NCI-H2107 treated with DMSO at 0.1 percent for 48 hours (cell line): Measurements from ENCODE around the gene CDYL2.

Experiments
- DNase-seq: peaks from one replicate; lab custom pipeline; 2025; ENCODE audit not compliant: unreplicated experiment; lab: John Stamatoyannopoulos, UW

CDYL2 gene

DNA sequence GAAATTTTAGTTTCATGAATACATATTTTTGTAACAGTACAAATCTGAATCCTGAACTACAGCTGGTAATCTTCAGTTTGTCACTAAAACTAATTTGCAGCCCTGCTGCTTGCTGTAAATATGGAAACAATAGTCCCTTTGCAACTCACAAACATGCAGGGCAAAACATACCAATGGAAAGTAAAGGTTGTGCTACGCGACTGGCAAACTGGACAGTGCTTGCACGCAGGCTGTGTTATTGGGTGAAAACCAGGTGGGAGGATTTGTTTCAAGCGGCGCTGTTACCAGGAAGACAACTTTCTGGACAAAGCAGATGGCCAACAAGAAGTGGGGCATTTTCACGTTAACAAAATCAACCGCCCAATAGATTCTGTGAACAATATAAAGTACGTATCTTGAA, 93.5 kb downstream of the CDYL2 start:
- DNase-seq = no peak

DNA sequence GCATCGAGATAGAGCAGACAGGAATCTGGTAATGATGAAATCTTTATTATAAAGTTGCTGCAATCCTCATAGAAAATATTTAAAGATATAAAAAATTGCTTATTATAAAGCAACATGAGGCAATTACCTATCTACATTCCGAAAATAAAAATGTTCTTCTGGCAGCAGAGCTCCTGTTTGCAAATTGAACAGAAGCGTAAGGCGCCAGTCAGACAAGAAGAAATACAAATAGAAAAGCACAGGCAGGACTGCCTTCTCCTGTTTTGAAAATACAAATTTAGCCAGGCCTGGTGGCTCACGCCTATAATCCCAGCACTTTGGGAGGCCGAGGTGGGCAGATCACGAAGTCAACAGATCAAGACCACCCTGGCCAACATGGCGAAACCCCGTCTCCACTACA, 95.6 kb downstream of the CDYL2 start:
- DNase-seq = no peak

DNA sequence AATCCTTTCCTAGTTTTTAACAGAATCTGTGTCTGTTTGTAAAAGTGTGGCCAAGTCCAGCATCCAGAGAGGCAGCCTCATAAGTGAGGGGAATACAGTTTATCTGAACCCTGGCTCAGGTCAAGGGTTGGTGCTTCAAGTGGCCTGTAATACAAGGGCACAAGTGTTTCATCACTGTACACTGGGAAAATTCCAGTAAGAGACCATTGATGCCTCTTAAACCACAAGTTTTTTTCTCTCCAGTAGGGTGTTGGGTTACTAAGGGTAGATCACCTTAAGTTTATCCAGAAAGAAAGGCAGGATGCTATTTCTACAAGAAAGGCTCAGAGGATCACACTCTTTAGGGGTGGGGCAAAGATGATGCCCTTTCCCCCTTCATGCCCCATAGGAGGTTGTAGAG, 96.7 kb downstream of the CDYL2 start:
- DNase-seq = no peak

DNA sequence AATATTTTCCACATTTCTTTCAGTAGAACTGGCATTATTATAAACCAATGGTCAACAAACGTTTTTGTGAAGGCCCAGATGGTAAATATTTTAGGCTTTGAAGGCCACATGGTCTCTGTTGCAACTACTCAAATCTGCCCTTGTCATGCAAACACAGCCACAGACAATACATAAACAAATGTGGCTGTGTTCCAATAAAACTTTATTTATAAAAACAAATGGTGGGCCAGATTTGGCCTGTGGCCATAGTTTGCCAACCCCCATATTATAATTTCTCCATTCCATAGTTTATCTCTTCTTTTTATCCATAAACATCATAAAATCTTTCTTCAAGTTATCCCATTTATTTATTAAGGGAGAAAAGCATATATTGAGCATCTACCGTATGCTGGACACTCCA, 98.8 kb downstream of the CDYL2 start:
- DNase-seq = no peak

DNA sequence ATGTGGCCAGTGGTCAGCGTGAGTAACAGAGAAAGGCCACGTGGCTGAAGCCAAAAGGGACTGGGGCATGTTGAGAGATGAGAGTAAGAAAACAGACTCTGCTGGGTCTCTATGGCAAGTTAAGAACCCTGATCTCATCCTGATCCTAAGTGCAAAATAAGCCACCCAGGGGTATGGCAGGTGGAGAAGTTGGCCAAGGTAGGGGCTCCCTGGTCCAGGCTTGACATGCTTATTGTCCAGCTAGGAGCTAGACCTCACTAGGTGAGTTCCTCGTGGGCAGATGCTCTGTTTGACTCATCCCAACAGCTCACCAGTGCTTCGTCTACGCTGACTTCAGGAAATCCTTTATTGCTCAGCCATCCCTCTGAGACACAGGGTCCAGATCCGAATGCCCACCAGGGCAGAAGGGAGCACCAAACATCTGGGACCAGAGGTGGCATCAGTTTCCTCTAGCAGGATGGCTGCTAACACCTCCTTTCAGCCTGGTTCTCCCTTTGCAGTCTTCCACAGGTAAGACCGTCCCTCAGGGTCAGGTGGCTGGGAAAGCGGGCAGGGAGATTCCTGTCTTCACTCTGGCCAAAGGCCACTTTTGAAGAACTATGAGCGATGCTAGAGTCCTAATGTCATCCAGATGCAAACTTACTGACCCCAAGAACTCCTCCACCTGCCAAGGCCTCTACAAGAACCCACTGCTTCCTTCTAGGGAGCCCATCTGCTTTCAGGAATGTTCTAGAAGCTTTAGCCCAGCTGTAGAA, 99.5 kb downstream of the CDYL2 start:
- DNase-seq = no peak

DNA sequence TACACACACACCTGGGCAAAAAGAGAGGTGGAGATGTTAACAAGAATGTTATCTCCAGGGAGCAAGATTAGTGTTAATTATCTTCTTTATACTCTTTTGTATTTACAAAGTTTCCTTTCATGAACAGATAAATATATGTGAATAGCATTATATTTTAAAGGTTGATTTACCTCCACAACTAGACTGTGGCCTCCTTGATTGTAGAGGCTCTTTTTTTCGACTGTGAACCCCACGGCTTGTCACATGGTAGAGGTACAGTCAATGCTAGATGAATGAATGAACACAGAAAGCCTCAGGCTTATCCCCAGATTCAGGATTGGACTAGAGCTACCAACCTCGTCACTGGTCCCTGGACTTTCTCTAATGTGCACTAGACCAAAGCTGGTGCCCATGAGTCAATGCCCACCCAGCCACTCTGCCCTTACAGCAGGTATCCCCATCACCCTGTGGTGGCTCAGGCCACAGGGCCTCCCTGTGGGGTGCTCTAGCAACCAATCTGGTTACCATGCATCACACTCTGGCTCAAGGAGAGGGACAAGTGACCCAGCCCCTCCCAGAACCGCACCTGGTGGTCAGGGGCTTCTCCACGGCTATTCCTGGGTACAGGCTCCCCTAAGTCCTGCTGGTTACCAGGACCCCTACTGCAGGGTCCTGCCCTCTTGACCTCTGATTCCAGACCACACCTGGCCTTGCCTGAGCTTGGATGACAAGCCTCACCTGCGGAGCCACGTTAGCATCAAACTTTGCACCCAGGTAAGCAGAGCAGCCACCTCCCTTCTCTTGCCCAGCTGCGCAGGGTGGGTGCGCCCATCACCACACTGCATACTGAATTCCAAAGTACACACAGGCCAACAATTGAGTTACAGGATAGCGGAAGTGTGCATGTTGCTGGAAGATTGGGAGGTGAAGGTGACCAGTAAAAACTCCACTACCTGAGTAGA, 101.0 kb downstream of the CDYL2 start:
- no peak for DNase-seq

DNA sequence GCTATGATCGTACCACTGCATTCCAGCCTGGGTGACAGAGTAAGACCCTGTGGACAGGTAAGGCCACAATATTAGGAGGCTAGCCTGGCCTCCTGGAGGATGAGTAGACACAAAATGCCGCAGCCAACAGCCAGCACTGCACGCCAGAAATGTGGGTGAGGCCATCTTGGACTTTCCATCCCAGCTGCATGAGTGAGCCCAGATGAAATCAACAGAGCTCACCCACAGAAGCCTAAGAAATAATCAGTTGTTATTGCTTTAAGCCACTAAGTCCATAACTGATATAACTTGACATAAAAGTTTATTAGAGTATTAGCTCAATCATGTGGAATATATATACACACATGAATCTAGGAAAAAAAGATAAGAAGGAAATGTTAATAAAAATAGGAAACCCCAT, 101.7 kb downstream of the CDYL2 start:
- no peak for DNase-seq

DNA sequence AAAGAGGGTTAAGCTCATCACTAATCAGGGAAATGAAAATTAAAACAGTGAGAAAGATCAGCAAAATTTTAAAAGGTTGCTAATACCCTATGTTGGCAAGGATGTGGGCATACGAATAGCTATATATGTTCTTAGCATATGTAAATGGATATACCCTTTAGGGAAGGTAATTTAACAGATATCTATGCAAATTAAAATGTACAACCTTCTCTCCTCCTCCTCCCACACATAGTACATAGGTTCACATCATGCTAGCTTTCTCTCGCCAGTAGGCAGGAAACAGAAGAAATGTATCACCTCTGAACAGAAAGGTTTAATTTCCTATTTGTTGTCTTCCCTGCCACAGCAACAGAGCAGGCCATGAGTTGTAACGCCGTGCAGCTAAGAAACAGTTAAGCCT, 103.8 kb downstream of the CDYL2 start:
- no peak for DNase-seq

DNA sequence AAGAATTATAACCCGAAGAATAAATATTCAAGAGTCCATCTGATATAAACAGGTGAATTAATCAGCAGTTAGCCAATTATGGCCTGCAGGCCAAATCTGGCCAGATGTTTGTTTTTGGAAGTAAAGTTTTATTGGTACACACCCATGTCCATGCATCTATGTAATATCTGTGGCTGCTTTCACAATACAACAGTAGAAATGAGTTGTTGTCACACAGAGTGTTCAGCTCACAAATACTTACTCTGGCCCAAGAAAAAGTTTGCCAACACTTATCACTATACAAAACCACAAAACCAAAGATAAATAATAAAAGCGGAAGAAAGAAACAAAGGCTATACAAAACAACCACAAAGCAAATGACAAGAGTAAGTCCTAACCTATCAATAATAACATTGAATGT, 109.4 kb downstream of the CDYL2 start:
- no peak for DNase-seq

DNA sequence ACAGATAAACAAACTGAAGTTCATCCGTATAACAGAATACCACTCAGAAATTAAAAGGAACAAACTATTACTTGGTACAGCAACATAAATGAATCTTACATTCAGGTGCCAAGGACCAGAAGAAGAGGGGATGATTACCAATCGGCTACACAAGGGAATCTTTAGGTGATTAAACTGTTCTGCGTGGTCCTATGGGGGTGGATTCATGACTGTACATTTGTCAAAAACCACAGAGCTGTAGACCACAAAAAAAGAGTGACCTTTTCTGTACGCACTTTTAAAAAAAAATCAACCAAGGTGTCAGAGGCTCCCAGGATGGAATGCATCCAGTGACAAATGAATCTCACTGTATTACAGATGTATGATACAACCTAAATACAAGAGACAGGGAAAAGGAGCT, 110.8 kb downstream of the CDYL2 start:
- no peak for DNase-seq

DNA sequence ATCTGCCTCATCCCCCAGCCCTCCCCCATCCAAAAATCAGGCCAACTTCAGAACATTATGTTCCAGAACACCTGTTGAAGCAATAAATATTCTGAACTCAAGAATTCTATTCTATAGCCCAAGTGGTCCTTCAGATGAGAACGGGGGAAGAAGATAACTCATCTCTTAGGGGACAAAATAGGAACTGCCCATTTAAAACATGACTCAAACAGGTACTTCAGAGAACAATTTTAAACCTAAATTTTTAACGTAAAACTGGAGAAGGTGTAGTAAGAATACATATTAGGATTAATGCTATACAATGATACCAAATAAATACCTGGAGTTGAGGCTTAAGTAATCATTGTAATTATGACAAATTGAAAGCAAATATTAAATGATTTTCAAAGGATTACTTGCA, 112.1 kb downstream of the CDYL2 start:
- no peak for DNase-seq

DNA sequence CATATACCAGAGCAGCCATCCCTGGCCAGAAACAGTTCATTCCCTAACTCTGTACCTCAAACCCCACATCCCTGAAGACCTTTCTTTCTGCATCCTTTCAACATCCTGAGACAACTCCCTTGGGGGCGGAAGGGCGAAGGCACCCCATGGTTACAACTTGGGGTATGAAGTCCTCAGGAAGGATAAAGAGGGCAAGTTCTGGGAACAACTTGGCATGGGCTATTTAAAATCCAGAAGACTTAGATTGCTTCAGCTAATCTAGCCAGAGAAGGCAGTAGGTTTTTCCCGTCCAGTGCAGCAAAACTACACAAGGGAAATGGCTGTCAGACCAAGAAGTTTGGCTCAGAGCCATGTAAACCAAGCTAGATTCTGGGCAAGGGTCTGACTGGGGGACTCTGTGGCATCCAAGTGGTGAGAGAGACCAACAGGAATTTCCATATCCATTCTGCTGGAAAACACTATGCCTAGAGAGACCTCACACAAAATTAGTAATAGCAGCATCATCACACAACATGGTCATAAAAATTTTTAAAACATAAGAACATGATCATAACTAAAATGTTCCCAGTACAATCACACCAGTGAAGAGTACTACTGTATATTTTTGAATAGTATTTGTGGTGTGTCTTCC, 113.2 kb downstream of the CDYL2 start:
- no peak for DNase-seq

DNA sequence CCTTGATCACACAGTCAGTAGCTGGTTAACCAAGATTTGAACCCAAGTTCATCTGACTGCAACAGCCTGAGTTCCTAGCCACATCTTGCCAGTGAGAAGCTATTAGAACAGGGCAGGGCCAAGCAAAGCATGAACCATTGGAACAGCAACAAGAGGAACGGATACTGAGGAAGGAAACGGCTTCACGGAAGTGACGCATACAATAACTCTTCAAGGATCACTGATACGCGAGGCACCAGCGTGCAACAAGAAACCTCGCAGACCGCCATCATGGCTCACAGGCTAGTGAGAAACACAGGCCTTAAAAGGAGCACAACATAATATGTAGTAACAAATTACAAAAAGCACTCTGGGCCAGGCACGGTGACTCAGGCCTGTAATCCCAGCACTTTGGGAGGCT, 114.9 kb downstream of the CDYL2 start:
- DNase-seq = no peak

DNA sequence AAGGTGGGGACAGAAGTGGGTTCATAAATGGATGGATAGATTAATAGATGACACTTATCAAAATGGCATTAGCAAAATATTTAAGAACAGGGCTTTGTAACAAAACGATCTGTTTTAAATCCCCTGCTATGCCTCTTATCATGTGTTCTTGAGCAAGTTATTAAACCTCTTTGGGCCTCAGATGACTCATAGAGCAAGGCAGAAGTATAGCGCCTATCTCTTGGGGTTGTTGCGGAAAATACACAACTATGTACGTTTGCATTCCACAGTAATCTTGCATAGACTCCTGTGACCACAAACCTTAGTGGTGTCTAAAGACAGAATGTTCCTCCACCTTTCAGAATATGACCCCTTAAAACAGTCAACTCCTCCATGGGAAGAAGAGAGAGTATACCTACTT, 116.8 kb downstream of the CDYL2 start:
- DNase-seq = no peak

DNA sequence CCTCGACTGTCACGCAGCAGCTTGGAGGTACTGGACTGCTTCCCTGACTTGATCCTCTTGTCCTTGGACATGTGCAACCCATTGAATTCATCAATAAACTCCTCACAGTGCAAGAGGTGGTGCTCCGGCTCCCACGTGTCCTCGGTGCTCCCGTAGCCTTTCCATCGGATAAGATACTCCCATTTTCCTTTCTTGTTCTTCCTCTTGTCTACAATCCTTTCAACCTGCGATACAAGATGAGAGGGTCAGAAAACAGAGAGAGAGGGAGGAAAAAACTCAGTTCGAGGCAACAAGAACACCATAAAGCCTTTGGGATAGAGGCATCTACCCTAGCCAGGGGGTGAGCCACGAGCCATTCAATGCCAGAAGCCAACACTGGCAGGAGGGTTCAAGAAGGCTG, 119.5 kb downstream of the CDYL2 start:
- no peak for DNase-seq

DNA sequence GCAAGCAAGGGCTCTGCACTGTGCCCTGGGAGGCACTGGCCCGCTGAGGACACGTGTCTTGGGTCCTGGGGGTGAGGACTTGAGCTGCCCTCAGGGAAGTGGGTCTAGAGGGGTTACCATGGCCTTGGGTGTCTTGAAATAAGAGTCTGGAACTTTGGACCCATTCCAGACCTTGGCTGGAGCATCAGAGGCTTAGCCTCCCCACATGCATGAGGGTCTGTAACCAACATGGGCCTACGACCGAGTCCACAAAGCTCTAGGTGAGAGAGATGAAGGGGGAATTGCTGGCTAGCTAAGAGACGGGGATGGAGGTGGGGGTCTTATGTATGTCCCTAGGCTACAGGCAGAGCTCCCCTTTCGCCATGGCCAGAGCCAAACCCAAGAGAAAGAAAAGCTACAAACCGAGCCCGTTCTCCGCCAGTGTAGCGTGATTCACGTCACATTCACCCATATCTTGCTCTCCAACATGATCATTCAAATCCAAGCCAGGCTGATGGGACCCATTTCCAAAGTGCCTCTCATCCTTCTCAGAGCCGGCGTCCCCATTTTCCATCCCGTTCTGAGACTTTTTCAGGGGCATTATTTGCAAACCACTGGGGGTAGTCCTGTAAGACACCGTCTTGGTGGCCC, 120.1 kb downstream of the CDYL2 start:
- no peak for DNase-seq

DNA sequence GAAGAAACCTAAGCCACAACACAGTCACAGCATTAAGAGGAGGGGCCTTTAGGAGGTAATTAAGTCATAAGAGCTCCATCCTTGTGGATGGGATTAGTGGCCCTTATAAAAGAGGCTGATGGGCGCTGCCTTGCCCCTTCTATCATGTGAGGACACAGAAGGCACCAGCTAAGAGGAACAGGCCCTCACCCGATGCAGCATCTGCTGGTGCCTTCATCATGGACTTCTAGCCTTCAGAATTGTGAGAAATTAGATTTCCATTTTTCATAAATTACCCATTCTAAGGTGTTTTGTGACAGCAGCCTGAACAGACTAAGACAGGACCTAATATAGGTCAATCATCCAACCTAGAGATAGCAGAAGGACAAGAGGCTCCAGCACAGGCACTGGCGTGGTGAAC, 120.8 kb downstream of the CDYL2 start:
- no peak for DNase-seq

DNA sequence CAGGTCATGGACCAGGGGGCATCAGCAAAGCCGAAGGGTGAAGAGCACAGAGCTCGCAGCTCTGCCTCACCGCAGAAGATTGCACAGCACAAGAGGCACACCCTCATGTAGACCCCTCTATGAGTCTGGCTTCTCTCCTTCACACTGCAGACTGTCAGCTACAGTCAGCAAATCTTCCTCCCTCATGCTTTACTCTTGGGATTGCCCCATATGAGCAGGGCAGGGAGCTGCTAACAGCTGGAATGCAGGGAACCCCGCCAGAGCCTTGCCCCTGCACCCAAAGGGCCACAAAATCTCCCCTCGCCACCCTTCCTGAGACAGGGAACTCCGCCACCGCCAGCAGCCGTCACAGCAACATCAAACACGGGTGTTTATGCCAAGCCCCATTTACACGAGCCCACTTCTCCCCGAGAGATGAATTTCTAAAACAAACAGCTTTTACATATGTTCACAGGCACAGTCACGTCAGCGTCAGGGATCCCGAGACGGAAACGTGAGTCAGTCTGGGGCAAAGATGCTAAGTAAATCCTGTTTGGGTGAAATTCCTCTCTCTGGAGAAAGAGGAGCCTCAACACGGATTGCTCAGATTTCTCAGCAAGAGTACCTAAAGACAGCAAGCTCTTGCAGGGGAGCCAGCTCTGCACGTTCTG, 121.9 kb downstream of the CDYL2 start:
- DNase-seq = no peak

DNA sequence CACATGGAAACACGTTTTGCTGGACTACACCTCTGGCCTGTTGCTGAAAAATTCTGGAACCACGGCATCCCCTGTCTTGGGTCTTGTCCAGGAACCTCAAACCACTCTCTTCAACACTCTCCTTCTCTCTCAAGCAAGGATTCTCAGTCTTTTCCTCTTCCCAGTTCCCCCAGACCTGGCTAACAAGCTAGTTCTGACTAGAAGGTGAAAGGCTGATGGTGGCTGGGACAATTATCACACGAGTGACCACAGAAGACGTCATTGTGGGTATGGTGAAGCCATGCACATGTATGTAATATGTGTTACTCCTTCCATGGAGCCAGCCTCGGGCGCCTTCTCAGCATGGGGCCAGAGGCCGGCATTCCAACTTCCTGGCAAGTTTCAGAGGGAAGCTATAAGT, 123.0 kb downstream of the CDYL2 start:
- DNase-seq = no peak

DNA sequence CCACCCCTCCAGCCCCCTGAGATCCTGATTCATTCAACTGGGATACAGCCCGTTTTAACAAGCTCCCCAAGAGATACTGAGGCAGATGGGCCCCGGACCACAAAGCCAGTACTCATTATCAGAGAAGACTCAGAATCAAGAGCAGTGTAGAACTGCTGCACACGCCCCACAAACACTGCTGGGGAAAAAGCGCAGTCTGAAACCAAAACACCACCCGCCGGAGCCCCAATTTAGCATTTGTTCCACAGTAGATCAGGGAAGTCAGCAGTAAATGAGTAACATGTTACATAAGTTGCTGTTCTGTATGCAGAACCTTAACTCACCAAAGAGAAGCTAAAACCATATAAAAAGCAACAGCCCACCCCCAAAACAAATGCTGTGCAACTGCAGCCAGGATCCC, 123.6 kb downstream of the CDYL2 start:
- no peak for DNase-seq

DNA sequence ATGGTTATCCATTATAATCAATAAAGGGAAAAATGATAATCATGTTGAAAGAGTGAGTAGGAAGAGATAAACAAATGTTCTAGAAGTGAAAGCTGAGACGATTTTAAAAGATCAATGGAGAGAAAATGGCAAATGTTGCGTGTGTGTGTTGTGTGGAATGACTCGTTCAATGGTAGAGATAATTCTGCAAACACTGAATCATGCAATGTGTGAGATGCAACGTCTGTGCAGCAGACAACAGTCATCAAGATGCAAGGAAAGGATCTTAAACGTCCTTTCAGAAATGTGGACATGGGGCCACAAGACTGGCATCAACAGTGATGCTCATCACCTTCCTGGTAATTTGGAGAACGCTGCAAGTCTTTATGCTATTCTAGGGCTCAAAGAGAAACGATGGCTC, 124.4 kb downstream of the CDYL2 start:
- DNase-seq = no peak
